ENCODE measurements around the gene SF3A2. TPM values are rescaled to one million over a fixed set of nuclear protein-coding genes. Genes with fewer than 3 reads are reported as not detected.

SF3A2 gene
- polyA plus RNA-seq, 1 donor from 2014 or later = 14.4 TPM

- H3K36me3 ChIP-seq (ENCODE audit: insufficient read depth, low read length) = no peaks in the 10 kb centered on the region
- peaks cover 21% of the 10 kb centered on the region for H3K79me2 ChIP-seq (replicated peaks; ENCODE audit: insufficient read depth, low read length)
- H3K9me3 ChIP-seq (ENCODE audit: low read length) = no peaks in the 10 kb centered on the region
- TF ChIP-seq RAD21 (conservative IDR thresholded peaks at IDR 0.05) (no peak), SMC3 (conservative IDR thresholded peaks at IDR 0.05; ENCODE audit: poor library complexity) (no peak), POLR2AphosphoS5 (IDR thresholded peaks at IDR 0.05) (no peak), REST (IDR thresholded peaks at IDR 0.05; ENCODE audit: borderline replicate concordance) (no peak), CTCF (IDR thresholded peaks at IDR 0.05; ENCODE audit: poor library complexity, severe bottlenecking) (no peak), EZH2 (IDR thresholded peaks at IDR 0.05; ENCODE audit: borderline replicate concordance, insufficient read depth, low read length, poor library complexity, severe bottlenecking) (no peak), MXI1 (conservative IDR thresholded peaks at IDR 0.05; ENCODE audit: poor library complexity, severe bottlenecking) (no peak), EP300 (conservative IDR thresholded peaks at IDR 0.05; ENCODE audit: poor library complexity, severe bottlenecking) (no peak), TAF1 (IDR thresholded peaks at IDR 0.05; ENCODE audit: low read depth) (no peak)
- H3K4me2 ChIP-seq (ENCODE audit: low read length) = no peak overlapping the region
- peaks cover 18% of the 10 kb centered on the region for H4K20me1 ChIP-seq (ENCODE audit: insufficient read depth)
- H3K27ac ChIP-seq (ENCODE audit: low read length) = no peak overlapping the region
- no peaks in the 10 kb centered on the region for H3K9me2 ChIP-seq (ENCODE audit: insufficient read depth, low read length)
- no peak overlapping the region for H3K9ac ChIP-seq (ENCODE audit: low read length)
- H3K27me3 ChIP-seq (ENCODE audit: insufficient read depth, low read depth, low read length) = peaks cover 5% of the 10 kb centered on the region
- peaks cover 4% of the 10 kb centered on the region for H3F3A ChIP-seq (ENCODE audit: insufficient read depth, low read length, poor library complexity, severe bottlenecking)
- H2AFZ ChIP-seq (ENCODE audit: low read depth, low read length) = no peak overlapping the region
- H3K4me3 ChIP-seq (ENCODE audit: low read length) = no peak overlapping the region
Observed at GRCh38 chr19:2277138-2277537, 40.5 kb downstream of the SF3A2 start.

- no peak overlapping the region for H2AFZ ChIP-seq (ENCODE audit: low read depth, low read length)
Observed at GRCh38 chr19:2278459-2279158, 42.0 kb downstream of the SF3A2 start.

More at GRCh38 chr19:2278459-2279158, 42.0 kb downstream of the SF3A2 start:
- H3K79me2 ChIP-seq (replicated peaks; ENCODE audit: insufficient read depth, low read length) = peaks cover 8% of the 10 kb centered on the region
- no peaks in the 10 kb centered on the region for H3K9me2 ChIP-seq (ENCODE audit: insufficient read depth, low read length)
- no peaks in the 10 kb centered on the region for H3K36me3 ChIP-seq (ENCODE audit: insufficient read depth, low read length)
- H4K20me1 ChIP-seq (ENCODE audit: insufficient read depth) = peaks cover 4% of the 10 kb centered on the region
- H3K27ac ChIP-seq (ENCODE audit: low read length) = no peak overlapping the region
- H3F3A ChIP-seq (ENCODE audit: insufficient read depth, low read length, poor library complexity, severe bottlenecking) = no peaks in the 10 kb centered on the region
- no peak overlapping the region for H3K4me2 ChIP-seq (ENCODE audit: low read length)
- H3K27me3 ChIP-seq (ENCODE audit: insufficient read depth, low read depth, low read length) = peaks cover 14% of the 10 kb centered on the region
- no peak overlapping the region for H3K9ac ChIP-seq (ENCODE audit: low read length)
- H3K4me3 ChIP-seq (ENCODE audit: low read length) = no peak overlapping the region
- no peaks in the 10 kb centered on the region for H3K9me3 ChIP-seq (ENCODE audit: low read length)
- TF ChIP-seq TAF1 (IDR thresholded peaks at IDR 0.05; ENCODE audit: low read depth) = no peak

All from neural cell (in vitro differentiated cells).